NOMO-1 treated with DMSO at 0.1 percent for 48 hours (cell line): ENCODE measurements around the gene PIP5K1B.

Experiments
- DNase-seq: peaks from one replicate; lab custom pipeline; 2025; ENCODE audit not compliant: unreplicated experiment; lab: John Stamatoyannopoulos, UW

Gene PIP5K1B

DNA sequence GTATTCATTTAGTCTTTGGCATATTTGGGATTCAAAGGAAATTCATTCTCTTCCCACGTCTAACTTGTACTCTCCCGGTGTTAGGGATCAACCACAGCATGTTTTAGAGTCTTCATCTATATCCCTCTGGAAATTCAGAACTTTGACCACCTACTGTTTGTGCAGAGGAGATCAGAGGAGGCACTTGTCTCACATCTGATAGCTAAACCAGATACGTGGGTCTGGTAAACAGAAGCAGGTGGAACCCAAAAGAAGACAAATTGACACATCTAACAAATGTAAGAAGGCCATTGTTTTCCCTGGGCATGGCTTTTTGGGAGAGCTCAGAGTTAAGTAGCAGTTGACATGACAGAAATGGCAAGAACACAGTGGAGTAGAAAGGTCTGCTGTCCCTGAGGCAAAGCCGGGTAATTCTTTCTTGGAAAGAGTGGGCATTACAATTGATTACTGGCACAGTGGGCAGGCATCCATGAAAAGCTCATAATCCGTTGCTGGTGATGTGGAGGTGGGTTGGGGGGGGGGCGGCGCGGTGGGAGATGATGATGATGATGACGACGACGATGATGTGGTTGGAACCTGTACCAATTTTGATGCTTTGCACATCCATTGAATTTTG, 27.5 kb downstream of the PIP5K1B start:
- no peak for DNase-seq

DNA sequence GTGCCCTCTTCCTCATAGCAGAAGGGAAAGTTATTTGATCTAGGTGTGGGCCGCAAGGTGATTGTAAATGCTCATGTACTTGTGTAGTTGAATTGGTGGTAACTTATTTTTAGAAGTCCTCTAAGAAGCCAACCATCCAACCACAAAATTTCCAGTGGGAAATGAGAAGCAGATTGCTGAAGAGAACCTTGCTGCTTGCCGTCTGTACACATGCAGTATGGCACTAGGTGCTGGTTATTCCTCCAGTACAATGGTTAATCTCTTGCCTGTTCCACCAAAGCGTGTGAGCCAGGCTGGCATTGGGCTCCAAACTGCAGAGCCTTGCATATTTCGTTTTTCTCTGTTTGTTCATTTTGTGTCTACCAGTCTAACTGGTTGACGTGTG, 28.0 kb downstream of the PIP5K1B start:
- DNase-seq: no peak

DNA sequence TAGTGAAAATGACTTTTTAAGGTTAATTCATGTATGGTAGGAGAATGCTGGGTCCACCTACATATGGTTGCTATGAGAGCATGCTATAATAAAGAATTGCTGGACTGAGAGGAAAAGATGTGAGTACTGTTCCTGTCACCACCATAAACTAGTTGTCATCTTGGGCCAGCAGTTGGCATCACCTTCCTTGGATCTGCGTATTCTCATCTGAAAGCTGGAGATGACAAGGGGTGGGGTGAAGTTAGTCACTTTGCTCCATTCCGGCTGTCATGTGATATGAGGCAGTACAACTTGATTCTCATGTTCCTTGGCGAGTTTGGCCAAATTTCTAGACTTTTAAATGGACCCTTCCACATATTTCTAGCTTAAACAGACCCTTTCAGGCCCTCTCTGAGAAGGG, 33.3 kb downstream of the PIP5K1B start:
- DNase-seq: no peak

DNA sequence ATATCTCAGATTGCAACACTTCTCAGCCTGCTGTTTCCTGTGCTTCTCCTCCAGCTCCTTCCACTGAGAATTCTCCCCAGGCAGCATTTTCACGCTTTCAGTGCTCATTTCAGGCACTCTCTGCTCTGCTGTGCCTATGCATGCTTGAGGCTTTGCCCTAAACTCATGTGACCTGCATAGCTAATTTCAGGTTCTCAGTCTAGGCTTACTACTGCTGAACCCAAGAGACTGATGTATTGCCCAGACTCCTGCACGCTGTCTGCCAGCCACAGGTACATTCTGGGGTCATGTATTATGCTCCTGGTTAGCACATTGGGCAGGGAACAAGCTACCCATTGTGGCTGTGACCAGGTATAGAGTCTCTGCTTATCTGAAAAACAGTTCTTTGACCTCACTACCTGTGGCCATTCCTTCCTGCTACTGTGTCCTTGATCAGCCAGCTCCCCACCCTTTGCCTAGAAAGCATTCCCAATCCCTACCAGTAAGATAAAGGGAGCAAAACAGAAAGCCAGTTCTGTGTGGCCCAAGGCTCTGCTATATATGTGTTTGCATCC, 34.7 kb downstream of the PIP5K1B start:
- no peak for DNase-seq

DNA sequence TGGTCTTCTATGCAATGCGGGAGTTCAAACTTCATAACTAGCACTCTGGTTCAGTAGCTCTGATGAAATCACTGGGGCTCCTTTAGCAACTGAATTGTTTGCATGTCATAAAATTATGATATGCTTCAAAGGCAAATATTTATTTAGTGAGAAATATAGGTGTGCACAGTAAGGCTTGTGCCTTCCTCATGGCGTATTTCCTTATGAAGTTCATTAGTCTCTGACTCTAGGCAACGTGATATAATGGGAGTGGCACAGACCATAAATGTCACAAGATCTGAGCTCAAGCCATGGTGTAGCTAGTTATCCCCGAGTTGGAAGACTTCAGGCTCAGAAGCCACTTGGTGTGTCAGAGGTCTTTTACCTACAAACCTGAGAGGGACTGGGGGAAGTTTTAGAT, 35.5 kb downstream of the PIP5K1B start:
- no peak for DNase-seq

DNA sequence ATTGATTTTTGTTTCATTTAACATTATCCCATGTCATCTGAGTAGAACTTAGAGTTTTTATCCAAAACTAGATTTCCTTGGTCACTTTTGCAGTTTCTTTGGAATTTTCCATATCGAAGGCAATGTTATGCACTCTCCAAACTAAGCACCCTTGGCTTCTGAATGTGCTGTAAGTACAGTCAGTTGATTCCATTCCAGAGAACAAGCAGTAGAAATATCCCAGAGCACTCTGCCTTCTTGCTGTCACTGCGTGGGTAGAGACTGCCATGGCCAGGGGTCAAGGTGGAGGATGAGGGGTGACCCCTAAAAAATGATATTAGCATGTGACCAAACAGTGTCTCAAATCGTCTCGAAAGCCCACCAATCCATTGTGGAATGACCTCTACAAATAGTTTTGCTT, 36.2 kb downstream of the PIP5K1B start:
- no peak for DNase-seq

DNA sequence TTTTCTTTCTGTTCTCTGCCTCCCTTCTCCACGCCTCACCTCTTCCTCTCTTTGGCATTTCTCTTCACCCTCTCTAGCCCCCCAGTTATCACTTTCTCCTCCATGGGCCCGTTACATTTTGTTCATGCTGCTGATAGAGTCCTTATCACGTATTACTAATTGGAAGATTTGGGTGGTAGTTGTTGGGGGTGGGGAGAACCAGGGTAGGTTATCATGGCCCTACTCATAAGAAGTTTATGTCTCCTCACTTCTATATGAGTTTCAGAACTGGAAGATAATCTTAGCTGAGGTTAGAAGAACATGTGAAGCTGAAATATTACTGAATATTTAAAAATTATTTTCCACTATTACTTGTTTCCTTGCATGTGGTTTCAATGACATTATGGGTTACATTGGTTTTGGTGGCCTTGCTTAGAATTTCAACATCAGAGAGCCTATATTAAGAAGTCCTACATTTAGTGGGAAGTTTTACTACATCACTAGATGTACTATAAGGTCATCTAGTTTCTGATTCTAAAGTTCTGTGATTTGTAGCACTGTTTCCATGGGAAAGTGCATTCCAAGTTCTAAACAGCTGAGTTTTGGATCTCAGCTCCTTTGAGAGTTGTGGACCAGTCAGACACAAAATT, 36.8 kb downstream of the PIP5K1B start:
- DNase-seq: no peak

DNA sequence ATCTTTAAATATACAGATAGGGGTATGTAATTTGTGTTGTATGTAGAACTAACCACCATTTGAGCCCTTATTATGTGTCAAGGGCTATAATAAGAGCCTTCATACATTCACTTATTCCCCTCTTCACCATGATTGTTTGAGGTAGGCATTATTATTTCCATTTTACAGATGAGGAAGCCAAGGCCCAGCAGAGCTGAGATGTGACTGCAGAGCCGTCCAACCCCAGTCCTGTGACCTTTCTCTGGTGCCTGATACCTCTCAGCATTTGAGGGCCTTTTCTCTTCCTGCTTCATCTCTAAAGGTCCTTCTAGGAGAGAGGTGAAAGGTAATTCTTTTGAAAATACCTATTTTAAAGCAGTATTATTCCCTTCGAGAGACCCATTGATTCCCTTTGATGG, 37.3 kb downstream of the PIP5K1B start:
- DNase-seq: no peak

DNA sequence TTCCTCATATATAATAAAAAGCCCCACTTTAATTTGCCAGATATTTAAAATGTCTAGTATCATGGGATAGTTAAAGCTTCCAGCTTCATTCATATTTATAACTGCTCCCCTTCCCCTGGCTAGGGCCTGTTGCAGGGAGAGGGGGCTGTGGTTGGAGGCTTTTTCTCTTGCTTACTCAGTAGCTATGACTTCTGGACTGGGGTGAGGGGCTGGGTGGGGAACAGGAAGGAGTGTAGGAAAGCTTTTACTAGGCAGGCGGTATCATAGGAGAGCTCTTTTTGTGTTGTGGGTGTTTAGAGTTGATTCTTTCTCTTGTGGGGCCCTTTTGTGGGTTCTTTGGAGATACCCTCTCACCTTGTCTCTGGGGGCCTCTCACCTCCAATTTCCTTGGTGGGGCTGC, 39.4 kb downstream of the PIP5K1B start:
- DNase-seq: no peak

DNA sequence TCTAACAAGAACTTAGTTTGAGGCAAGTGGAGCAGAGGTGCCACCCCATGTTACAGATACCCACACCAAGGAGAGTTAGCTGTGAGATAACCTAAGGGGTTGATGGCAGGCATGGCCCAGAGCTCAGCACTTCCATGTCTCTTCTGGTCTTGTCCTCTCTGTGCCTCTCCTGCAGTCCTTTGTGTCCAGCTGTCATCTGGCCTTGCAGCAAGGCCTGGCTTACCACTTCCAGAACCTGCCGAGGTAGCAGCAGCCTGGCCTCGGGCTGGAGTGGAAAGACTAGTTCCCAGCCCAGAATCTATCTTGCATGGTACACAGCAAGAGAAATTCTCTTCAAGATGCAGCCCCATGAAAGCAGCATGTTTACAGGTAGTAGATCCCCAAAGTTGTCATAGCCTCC, 41.5 kb downstream of the PIP5K1B start:
- DNase-seq: no peak

DNA sequence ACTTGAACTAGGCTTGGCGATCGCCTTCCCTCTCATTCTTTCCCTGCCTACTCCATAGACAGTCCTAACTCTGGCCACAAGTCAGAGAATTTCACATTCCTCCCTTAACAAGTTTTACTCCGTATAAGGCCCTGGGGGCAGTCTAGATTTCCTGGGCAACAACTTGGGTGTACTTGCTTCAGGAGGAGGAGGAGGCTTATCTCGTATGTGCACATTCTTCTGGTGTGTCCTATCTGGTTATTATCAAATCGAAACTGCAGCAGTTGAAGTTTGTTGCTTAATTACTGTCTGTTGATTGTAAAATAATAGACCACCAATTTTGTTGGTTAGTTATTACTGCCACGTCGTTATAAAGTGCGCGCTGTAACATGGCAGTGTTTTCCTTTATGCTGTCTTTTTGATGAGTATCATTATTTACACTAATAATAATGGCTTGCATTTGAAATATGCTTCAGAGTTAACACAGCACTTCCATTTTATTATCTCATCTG, 42.0 kb downstream of the PIP5K1B start:
- DNase-seq: no peak

DNA sequence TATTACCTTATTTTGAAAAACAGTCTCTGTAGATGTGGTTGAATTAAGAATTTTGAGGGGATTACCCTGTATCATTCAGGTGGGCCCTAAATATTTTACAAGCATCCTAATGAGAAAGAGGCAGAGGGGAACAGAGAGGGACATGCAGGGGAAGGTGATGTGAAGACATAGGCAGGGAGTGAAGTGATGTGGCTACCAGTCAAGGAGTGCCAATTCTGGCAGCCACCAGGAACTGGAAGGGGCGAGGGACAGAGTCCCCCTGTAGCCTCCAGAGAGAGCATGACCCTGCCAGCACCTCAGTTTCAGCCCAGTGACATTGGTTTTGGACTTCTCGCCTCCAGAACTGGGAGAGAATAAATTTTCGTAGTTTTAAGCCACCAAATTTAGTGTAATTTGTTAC, 44.1 kb downstream of the PIP5K1B start:
- DNase-seq: no peak

DNA sequence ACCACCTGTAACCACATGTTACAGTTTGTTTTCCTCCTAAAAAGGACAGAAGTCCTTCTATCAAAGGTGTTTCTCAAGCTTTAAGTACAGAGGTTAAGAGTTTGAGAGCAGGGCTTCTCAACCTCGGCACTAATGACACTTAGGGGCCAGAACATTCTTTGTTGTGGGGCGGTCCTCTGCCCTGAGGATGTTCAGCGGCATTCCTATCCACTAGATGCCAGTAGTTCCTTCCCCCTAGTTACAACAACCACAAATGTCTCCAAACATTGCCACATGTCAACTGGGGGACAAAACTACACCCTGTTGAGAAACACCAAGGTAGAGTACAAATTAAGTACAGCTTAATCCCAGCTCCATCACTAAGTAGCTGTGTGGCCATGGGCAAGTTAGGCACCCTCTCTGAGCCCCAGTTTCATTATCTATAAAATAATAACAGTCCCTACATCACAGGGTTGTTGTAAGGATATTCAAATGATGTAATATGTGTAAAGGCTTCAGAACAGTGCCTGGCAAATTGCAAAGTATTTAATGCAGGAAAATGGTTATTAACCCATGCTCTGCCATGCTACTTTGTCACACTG, 44.6 kb downstream of the PIP5K1B start:
- no peak for DNase-seq

DNA sequence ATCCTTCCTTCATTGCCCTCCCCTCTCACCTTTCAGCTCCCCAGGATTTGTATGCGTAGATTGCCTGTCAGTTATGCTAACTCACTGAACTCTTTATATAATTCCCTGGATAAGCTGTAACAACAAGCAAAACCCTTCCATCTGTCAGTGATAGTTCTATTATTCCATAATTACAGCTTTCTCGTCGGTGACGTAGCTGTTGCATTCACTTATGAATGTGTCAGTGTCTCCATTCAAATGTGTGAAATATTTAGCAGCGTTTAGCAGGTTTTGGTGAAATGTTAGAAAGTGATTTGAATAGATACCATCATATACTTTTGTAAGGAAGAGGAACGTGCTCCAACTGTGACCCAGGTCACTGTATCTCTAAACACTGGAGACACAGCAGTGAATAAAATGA, 45.2 kb downstream of the PIP5K1B start:
- no peak for DNase-seq

DNA sequence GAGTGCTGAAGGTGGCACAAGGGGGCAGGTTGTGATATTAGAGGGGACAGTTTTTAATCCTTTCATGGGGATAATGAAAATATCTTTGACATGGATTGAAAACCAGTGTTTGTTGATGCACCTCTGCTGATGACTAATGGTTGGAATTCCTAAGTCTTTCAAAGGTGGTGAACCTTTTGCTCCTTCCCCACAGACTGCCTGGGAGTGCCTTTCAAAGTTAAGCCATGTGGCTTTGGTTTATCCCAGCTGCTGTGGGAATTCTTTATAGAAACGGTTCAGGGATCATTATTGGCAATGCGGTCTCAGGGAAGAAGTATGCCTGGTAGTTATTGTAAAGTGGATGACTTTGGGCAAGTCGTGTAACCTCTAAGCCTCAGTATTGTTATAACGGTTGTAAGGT, 45.7 kb downstream of the PIP5K1B start:
- DNase-seq: no peak

DNA sequence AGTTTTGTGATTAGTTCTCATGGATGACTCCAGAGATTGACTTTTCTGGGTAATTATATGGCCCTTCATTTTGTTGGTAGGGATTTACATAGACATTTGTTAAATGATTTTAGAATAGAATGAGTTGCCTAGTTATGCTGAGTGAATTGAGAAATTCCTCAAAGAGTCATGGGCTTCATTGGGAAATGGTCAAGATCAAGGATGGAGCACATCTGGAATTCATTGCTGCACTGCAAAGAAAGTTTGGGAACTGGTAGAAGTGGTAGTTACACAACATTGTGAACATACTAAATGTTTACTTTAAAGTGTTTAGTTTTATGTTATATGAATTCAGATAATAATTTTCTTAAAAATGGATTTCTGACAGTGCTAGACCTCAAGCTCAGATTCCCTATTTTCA, 46.5 kb downstream of the PIP5K1B start:
- DNase-seq: no peak

DNA sequence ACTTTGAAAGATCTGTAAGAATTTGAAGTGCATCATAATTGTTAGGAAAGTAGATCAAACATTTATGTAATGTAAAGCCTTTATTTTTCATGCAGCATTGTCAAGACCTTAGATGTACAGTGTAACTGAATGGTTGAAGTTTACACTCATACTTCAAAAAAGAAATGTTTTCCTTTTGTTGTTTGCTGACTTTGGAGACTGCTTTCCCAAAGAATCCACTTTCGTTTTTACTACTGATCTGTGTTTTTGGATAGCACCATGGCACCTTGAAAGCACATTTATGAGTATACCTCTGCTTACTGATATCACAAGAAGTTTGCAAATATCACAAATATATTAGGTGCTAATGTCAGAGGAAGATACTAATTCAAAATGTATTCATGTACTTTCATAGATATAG, 50.0 kb downstream of the PIP5K1B start:
- no peak for DNase-seq

DNA sequence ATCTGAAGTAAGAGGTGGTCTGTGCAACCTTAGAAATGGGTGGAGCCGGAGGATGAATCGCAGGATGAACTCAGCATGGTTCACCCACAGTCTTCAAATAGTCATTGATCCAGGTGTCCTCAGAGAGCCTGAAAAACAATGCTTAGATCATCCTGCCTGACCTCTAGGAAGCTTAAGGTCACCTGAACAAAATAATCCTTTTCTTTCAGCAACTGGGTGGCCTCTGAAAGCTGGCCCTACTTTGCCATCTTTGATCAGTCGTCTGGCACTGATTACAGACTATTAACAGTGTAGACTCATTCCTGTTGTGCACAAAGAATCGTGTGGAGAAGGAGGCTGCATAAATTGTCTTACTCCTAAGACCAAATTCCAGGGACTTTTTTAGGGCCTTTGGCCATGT, 50.7 kb downstream of the PIP5K1B start:
- DNase-seq: no peak

DNA sequence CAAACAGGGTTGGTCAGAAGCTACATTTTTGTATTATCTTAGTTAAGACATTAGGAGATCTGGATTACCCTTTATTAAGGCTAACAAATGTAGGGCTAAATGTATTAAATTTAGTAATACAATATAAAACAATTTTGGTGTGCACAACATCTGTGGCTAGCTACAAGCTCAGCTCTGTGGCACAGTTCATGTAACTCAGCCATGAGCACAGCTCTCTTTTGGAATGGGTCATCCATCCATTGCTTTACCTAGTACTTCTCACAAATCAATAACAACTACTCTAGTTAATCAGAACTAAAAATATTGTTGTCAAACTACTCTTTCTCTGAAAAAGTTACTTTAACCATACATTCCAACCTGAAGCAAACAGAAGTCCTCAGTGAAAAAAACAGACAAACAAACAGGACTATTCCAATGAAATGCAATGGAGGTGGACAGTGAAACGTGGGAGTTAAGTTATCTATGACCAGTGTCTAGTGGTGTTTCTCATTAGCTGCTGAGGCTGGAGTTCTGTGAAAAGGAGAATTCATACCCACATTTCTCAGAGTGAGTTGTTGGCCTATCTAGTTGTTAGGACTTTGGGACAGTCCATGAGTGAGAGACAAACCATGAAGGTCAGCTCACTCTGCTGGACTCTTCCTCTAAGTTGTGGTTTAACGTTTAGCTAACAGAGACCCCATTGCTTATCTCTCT, 55.1 kb downstream of the PIP5K1B start:
- DNase-seq: no peak

DNA sequence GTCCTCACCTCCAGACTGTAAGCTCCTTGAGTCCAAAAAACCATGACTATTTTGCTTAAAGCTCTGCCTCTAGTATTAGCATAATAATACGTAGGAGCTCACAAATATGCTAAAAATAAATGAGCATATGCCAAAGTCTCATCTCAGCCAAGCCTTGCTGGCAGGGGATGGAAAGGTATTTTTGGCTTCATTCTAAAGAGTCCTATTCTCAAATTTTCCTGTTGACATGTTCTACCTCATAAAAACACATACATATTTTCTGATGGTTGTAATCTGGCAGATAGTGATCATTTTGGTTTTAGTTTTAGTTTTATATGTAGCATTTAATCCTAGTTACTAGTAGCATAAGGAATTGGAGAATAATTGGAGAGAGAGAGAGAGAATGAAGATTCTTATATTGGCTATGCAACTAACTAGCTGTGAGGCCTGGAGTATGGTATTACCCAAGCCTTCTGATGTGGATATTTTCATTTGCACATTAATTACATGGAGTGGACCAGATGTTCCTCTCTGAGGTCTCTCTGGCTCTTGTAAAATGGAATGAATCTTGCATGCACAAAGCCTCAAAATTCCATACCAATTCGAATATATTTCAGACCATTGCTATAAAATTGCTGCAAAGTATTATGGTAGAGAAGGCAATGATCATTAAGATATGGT, 55.8 kb downstream of the PIP5K1B start:
- no peak for DNase-seq

DNA sequence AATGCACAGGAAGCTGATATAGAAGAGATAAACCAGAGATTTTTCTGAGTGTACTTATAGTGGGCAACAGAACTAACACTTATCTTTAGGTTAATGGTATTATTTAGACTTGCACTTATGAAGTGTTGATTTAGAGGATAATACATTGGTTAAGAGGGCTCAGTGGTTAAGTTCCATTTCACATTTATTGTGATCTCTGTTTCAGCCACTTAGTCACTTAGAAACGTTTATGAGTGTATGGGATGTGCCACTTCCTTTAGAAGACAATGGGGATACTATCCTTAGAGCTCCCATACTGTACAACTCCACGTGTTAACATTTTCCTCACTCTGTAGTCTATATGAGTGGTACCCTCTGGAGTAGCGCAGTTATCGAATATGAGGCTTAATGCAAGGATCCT, 57.5 kb downstream of the PIP5K1B start:
- DNase-seq: no peak
